Left ventricle myocardium inferior (tissue), 1 donor: ENCODE data around the gene SLC23A1. TPM values are rescaled to one million over a fixed set of nuclear protein-coding genes. Genes with fewer than 3 reads are reported as not detected.

Experiments
- DNase-seq: peaks from one replicate; pipeline ENCODE4 v3.0.0-alpha.2; 2020
- H3K27ac ChIP-seq: fragments of 200-600 bp; replicated peaks from 2 replicates; pipeline ENCODE4 v1.8.0; 2021
- H3K27me3 ChIP-seq: fragments of 200-600 bp; 2 replicates; pipeline ENCODE4 v1.8.0; 2021; ENCODE audit warnings: low read depth
- H3K36me3 ChIP-seq: fragments of 200-600 bp; 2 replicates; pipeline ENCODE4 v1.8.0; 2021
- H3K4me1 ChIP-seq: fragments of 200-600 bp; 2 replicates; pipeline ENCODE4 v1.8.0; 2021
- H3K4me3 ChIP-seq: fragments of 200-600 bp; 2 replicates; pipeline ENCODE4 v1.8.0; 2021; ENCODE audit warnings: mild to moderate bottlenecking, moderate library complexity
- H3K9me3 ChIP-seq: fragments of 200-600 bp; replicated peaks from 2 replicates; pipeline ENCODE4 v1.8.0; 2021
- CTCF ChIP-seq: fragments of 200-600 bp; IDR thresholded peaks from 2 replicates; pipeline ENCODE4 v1.8.0; 2021; ENCODE audit warnings: antibody characterized with exemption, mild to moderate bottlenecking, borderline replicate concordance
- intact Hi-C: fragments of 100-400 bp; cut with micrococcal nuclease; formaldehyde crosslinking; loops from one replicate; pipeline ENCODE4 v1.11.0; 2022
- total RNA-seq: library from RNA; stranded (reverse); fragmentation: NEBNext Ultra II Directional; extraction: Animal tissue kit (Norgen Biotek cat#: 25700); gene quantifications from one replicate; pipeline ENCODE4 v1.2.1, GENCODE V29; 2021
- donor health status: DM: no; HTN: yes; CAD: no; lungs with severe emphysema.

SLC23A1 gene
- total RNA-seq, 1 donor from 2014 or later: not detected

GRCh38 chr5:139377226-139377625 lies 5.9 kb downstream of the SLC23A1 start:
- H3K4me3 ChIP-seq: no peak overlapping the region
- H3K9me3 ChIP-seq: no peaks in the 10 kb centered on the region
- H3K4me1 ChIP-seq: peaks cover 26% of the 10 kb centered on the region
- peaks cover 9% of the 10 kb centered on the region for H3K36me3 ChIP-seq
- no peaks in the 10 kb centered on the region for H3K27me3 ChIP-seq
- TF ChIP-seq CTCF: no peak
- DNase-seq: no peak
- no peak overlapping the region for H3K27ac ChIP-seq
- intact Hi-C loops: no loop called here

GRCh38 chr5:139376364-139376763 lies 6.7 kb downstream of the SLC23A1 start:
- TF ChIP-seq CTCF: no peak
- intact Hi-C loops: no loop called here
- Histone ChIP-seq H3K36me3 (peaks cover 15% of the 10 kb centered on the region), H3K4me3 (no peak overlapping the region), H3K9me3 (no peaks in the 10 kb centered on the region), H3K27ac (no peak overlapping the region), H3K27me3 (no peaks in the 10 kb centered on the region), H3K4me1 (peaks cover 34% of the 10 kb centered on the region)
- DNase-seq: no peak

- Histone ChIP-seq H3K36me3 (peaks cover 28% of the 10 kb centered on the region), H3K27ac (peak overlapping the region; percentile 78), H3K27me3 (no peaks in the 10 kb centered on the region), H3K4me1 (peaks cover 35% of the 10 kb centered on the region), H3K9me3 (no peaks in the 10 kb centered on the region), H3K4me3 (no peak overlapping the region)
- no peak for DNase-seq
- intact Hi-C loops: no loop called here
- TF ChIP-seq CTCF: no peak
Measured at GRCh38 chr5:139374909-139375308, 8.2 kb downstream of the SLC23A1 start.

- Histone ChIP-seq H3K9me3 (no peaks in the 10 kb centered on the region), H3K27me3 (no peaks in the 10 kb centered on the region), H3K4me1 (peaks cover 53% of the 10 kb centered on the region), H3K36me3 (peaks cover 57% of the 10 kb centered on the region), H3K4me3 (no peak overlapping the region), H3K27ac (peak overlapping the region; percentile 78)
- intact Hi-C loops: no loop called here
- no peak for DNase-seq
- no peak for TF ChIP-seq CTCF
Measured at GRCh38 chr5:139371482-139372435, 11.3 kb downstream of the SLC23A1 start.

- Histone ChIP-seq H3K4me1 (peaks cover 47% of the 10 kb centered on the region), H3K27me3 (no peaks in the 10 kb centered on the region), H3K36me3 (peaks cover 83% of the 10 kb centered on the region), H3K9me3 (no peaks in the 10 kb centered on the region), H3K4me3 (no peak overlapping the region), H3K27ac (peak overlapping the region; percentile 28)
- TF ChIP-seq CTCF: no peak
- intact Hi-C loops: no loop called here
- DNase-seq: no peak
Measured at GRCh38 chr5:139369181-139369580, 13.9 kb downstream of the SLC23A1 start.
